Fibroblast of villous mesenchyme (primary cell): ENCODE data around the gene MAGEA9. TPM values are rescaled to one million over a fixed set of nuclear protein-coding genes. Genes with fewer than 3 reads are reported as not detected.
A peak's percentile ranks its signal among the peaks of the same experiment; 100 is the strongest.

Source experiments
- DNase-seq: peaks from one replicate; pipeline ENCODE4 v3.0.0-alpha.2; 2010; ENCODE audit warnings: low read depth
- H3K4me3 ChIP-seq: 2 replicates; pipeline ENCODE4 v1.5.1; 2011; ENCODE audit warnings: low read depth, mild to moderate bottlenecking, low read length
- total RNA-seq: library from RNA; depleted of rRNA; stranded (reverse); fragments of >200 nt; gene quantifications from 2 replicates; pipeline ENCODE4 v1.2.3, GENCODE V29; 2012
- TF ChIP-seq, protein P1 (sequence below): IDR thresholded peaks from 2 replicates; pipeline ENCODE4 v1.5.1; 2012; ENCODE audit warnings: low read depth, mild to moderate bottlenecking, low read length; ENCODE audit not compliant: insufficient read depth

MAGEA9 gene
- total RNA-seq, 1 donor = not detected

DNA sequence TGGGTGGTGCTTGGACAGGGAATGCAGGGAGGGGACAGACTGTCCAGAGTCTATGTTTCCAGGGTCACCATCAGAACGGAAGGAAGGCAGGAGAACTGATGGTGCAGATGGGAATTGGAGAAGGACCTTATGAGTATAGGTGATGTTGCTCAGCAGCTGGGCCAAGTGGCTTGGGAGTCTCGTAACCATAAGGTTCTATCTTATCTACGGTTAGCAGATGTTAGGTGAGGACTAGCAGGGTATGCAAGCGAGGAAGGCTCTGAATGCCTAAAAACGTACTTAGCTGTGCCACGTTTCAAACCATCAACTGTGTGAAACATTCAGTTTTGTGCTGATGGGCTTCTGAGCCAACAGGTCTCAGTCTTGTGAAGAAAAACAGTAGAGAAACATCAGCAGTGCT is 22.4 kb downstream of the MAGEA9 start:
- TF ChIP-seq, protein P1, sequence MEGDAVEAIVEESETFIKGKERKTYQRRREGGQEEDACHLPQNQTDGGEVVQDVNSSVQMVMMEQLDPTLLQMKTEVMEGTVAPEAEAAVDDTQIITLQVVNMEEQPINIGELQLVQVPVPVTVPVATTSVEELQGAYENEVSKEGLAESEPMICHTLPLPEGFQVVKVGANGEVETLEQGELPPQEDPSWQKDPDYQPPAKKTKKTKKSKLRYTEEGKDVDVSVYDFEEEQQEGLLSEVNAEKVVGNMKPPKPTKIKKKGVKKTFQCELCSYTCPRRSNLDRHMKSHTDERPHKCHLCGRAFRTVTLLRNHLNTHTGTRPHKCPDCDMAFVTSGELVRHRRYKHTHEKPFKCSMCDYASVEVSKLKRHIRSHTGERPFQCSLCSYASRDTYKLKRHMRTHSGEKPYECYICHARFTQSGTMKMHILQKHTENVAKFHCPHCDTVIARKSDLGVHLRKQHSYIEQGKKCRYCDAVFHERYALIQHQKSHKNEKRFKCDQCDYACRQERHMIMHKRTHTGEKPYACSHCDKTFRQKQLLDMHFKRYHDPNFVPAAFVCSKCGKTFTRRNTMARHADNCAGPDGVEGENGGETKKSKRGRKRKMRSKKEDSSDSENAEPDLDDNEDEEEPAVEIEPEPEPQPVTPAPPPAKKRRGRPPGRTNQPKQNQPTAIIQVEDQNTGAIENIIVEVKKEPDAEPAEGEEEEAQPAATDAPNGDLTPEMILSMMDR = no peak
- no peak overlapping the region for H3K4me3 ChIP-seq
- no peak for DNase-seq

DNA sequence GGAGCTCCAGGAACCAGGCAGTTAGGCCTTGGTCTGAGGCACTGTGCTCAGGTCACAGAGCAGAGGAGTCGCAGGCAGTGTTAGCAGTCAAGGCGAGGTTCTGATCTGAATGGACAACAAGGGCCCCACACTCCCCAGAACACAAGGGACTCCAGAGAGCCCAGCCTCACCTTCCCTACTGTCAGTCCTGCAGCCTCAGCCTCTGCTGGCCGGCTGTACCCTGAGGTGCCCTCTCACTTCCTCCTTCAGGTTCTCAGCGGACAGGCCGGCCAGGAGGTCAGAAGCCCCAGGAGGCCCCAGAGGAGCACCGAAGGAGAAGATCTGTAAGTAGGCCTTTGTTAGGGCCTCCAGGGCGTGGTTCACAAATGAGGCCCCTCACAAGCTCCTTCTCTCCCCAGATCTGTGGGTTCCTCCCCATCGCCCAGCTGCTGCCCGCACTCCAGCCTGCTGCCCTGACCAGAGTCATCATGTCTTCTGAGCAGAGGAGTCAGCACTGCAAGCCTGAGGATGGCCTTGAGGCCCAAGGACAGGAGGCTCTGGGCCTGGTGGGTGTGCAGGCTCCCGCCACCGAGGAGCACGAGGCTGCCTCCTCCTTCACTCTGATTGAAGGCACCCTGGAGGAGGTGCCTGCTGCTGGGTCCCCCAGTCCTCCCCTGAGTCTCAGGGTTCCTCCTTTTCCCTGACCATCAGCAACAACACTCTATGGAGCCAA is 26.2 kb downstream of the MAGEA9 start:
- TF ChIP-seq, protein P1 = no peak
- no peak for DNase-seq
- no peak overlapping the region for H3K4me3 ChIP-seq

DNA sequence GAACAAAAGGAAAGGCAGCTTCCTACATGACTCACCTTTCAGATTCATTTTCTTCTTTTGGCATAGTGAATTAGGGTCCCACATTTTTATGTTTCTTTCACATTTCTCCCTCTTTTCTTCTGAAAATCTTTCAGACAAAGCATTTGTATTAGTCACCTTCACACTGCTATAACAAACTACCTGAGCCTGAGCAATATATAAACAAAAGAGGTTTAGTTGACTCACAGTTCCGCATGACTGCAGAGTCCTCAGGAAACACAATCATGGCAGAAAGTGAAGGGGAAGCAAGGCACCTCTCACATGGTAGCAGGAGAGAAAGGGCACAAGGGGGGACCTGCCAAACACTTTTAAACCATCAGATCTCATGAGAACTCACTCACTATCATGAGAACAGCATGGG is 36.9 kb downstream of the MAGEA9 start:
- DNase-seq = no peak
- TF ChIP-seq, protein P1 = no peak
- H3K4me3 ChIP-seq = no peak overlapping the region

DNA sequence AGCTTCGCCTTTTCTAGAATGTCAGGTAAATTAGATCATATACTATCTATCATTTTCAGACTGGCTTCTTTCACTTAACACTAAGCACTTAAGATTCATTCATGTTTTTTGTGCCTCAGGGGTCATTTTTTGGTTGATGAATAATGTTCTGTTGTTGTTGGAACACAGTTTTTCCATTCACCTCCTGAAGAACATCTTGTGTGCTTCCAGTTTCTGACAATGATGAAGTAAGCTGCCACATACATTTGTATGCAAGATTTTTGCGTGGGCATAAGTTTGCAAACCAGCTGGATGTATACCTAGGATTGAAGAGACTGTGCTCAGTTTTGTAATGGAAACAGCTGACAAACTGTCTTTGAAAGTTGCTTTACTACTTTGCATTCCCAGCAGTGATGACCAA is 37.6 kb downstream of the MAGEA9 start:
- TF ChIP-seq, protein P1 = no peak
- DNase-seq = no peak

DNA sequence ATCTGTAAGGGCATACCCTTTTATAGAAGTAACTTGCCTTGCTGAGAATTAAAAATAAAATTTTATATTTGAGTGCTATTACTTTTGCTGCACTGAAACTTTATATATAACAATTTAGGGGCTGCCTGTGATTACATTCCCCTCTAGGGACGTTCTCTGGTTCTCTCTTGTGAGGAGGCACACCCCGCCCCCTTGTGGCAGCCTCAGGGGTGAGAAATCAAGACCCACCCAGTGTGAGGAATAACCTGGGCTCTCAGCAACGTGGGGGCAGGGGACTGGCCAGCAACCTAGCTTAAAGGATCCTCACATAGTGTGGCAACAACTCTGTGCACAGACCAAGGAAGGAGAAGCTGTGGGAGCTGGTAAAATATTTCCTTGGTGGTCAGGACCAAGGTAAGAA is 43.7 kb downstream of the MAGEA9 start:
- DNase-seq = peak; percentile 1
- H3K4me3 ChIP-seq = no peak overlapping the region

More for the DNA sequence above, 37.6 kb downstream of the MAGEA9 start:
- no peak overlapping the region for H3K4me3 ChIP-seq

DNA sequence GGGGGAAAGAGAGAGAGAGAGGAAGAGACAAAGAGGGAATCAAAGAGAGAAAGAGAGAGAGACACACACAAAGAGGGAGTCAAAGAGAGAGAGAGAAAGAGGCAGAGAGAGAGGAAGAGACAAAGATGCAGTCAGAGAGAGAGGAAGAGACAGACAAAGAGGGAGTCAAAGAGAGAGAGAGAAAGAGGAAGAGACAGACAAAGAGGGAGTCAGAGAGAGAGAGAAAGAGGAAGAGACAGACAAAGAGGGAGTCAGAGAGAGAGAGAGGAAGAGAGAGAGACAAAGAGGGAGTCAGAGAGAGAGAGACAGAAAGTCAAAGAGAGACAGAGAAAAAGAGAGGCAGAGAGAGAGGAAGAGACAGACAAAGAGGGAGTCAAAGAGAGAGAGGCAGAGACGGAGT is 45.5 kb downstream of the MAGEA9 start:
- no peak overlapping the region for H3K4me3 ChIP-seq
- TF ChIP-seq, protein P1 = no peak
- DNase-seq = no peak

More for the DNA sequence above, 43.7 kb downstream of the MAGEA9 start:
- TF ChIP-seq, protein P1 = peak; percentile 36

DNA sequence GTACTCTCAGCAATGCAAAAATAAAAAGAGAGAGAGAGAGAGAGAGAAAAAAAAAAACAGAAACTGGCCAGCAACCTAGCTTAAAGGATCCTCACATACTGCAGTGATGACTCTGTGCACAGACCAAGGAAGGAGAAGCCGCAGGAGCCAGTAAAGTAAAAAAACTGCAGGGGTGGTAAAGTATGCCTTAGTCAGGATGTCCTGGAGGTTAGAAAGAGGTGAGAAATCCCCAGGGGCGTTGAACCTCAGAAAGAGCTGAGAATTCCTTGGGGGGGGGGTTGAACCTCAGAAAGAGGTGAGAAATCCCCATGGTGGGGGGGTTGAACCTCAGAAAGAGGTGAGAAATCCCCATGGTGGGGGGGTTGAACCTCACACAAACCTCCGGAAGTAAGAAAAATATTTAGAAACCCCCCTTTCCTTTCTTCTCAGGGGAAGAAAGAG is 48.0 kb downstream of the MAGEA9 start:
- TF ChIP-seq, protein P1 = no peak
- peak; percentile 3 for DNase-seq
- H3K4me3 ChIP-seq = no peak overlapping the region
